Breast epithelium (tissue), 4 donors: Measurements from ENCODE around the gene FHIT. TPM values are rescaled to one million over a fixed set of nuclear protein-coding genes. Genes with fewer than 3 reads are reported as not detected.

Experiments
- DNase-seq, 2 donors: peaks; one replicate each; pipeline ENCODE4 v3.0.0-alpha.2; 2019; ENCODE audit warnings: low spot score in 2 of 2
- H3K27ac ChIP-seq, 2 donors: fragments of 200-600 bp; sonication (generic) in 1 of 2; one replicate each; pipeline ENCODE4 v1.5.1; 2016 to 2019; ENCODE audit warnings: mild to moderate bottlenecking in 1 of 2
- H3K27me3 ChIP-seq, 2 donors: fragments of 200-600 bp; sonication (generic) in 1 of 2; one replicate each; pipeline versions ENCODE4 v1.5.1 to v1.6.0; 2017 to 2019; ENCODE audit warnings: control low read depth in 1 of 2, mild to moderate bottlenecking in 1 of 2
- H3K36me3 ChIP-seq: fragments of 200-600 bp; one replicate; pipeline ENCODE4 v1.5.1; 2019
- H3K4me1 ChIP-seq, 2 donors: fragments of 200-600 bp; sonication (generic); one replicate each; pipeline ENCODE4 v1.5.1; 2016 to 2019; ENCODE audit warnings: control low read depth in 1 of 2
- H3K4me3 ChIP-seq, 3 donors: fragments of 200-600 bp; sonication (generic); 1 replicate in 2 of 3; 2 replicates in 1 of 3; pipeline ENCODE4 v1.5.1; 2016 to 2019; ENCODE audit warnings: mild to moderate bottlenecking in 3 of 3, moderate library complexity in 2 of 3
- H3K9me3 ChIP-seq, 2 donors: fragments of 200-600 bp; sonication (generic) in 1 of 2; one replicate each; pipeline ENCODE4 v1.5.1; 2016 to 2019; ENCODE audit warnings: control low read depth in 1 of 2
- POLR2A ChIP-seq: fragments of 450-650 bp; IDR thresholded peaks from one replicate; pipeline ENCODE4 v1.6.1; 2016; ENCODE audit warnings: antibody characterized with exemption, mild to moderate bottlenecking, moderate library complexity
- POLR2AphosphoS5 ChIP-seq, 3 donors: sonication (generic); formaldehyde crosslinking; IDR thresholded peaks; one replicate each; pipeline ENCODE4 v1.6.1; 2017; ENCODE audit warnings: antibody characterized with exemption in 3 of 3
- intact Hi-C: fragments of 100-400 bp; cut with DNase I; formaldehyde crosslinking; loops from one replicate; pipeline ENCODE4 v1.15.1; 2023; ENCODE audit warnings: low total_unique reads
- total RNA-seq, 3 donors: library from RNA; depleted of rRNA; stranded (reverse); fragments of >200 nt; gene quantifications; one replicate each; pipeline ENCODE4 v1.1.0, GENCODE V29; 2016
- TF ChIP-seq, protein P1 (sequence below), 3 donors: fragments of 450-650 bp; IDR thresholded peaks; one replicate each; pipeline ENCODE4 v1.5.1; 2016 to 2017; ENCODE audit warnings: antibody characterized with exemption in 3 of 3, mild to moderate bottlenecking in 3 of 3, moderate library complexity in 3 of 3

The FHIT gene
- total RNA-seq, 3 donors from 2014 or later: 9.0 to 19.2 (median 17.7) TPM

DNA sequence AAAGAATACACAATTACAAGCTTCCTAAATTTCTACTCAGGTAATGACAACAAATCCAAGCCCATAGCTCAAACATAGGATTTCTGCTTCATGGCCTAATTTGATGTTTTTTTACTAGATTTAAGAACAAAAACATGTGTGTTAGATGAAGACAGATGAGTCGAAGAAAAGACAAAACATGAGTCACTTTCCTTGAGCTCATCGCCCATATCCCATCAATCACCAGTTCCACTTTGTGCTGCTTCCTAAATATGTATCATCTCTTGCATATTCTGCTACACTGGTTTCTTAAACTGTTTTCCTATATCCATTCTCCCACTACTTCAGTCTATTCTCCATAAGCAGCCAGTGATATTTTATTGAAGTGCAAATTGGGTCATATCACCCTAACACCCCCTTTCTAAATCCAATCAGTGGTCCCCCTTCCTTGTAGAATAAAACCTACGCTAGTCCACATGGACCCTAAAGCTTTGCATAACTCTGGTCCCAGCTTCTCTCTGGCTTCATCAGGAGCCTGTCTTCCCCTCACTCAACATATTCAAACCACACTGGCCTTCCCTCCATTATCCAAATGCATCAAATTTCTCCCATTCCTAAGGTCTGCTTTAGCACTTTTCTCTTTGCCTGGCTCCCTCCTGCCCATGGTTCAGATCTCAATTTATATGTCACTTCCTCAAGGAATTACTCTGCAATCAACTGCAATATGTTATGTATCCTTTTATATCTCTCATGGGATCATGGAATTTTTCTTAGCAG lies 1033.9 kb downstream of the FHIT start:
- no peak overlapping the region for H3K4me3 ChIP-seq
- no peaks in the 10 kb centered on the region for H3K9me3 ChIP-seq
- H3K4me1 ChIP-seq: no peaks in the 10 kb centered on the region
- H3K27ac ChIP-seq: no peak overlapping the region
- TF ChIP-seq, protein P1, sequence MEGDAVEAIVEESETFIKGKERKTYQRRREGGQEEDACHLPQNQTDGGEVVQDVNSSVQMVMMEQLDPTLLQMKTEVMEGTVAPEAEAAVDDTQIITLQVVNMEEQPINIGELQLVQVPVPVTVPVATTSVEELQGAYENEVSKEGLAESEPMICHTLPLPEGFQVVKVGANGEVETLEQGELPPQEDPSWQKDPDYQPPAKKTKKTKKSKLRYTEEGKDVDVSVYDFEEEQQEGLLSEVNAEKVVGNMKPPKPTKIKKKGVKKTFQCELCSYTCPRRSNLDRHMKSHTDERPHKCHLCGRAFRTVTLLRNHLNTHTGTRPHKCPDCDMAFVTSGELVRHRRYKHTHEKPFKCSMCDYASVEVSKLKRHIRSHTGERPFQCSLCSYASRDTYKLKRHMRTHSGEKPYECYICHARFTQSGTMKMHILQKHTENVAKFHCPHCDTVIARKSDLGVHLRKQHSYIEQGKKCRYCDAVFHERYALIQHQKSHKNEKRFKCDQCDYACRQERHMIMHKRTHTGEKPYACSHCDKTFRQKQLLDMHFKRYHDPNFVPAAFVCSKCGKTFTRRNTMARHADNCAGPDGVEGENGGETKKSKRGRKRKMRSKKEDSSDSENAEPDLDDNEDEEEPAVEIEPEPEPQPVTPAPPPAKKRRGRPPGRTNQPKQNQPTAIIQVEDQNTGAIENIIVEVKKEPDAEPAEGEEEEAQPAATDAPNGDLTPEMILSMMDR (IDR thresholded peaks at IDR 0.05): no peak
- TF ChIP-seq POLR2AphosphoS5 (IDR thresholded peaks at IDR 0.05) (no peak), POLR2A (no peak)
- H3K36me3 ChIP-seq: no peaks in the 10 kb centered on the region
- intact Hi-C loops: no loop called here
- DNase-seq: no peak
- no peaks in the 10 kb centered on the region for H3K27me3 ChIP-seq

- Histone ChIP-seq H3K27me3 (no peaks in the 10 kb centered on the region), H3K27ac (no peak overlapping the region), H3K9me3 (no peaks in the 10 kb centered on the region), H3K4me3 (no peak overlapping the region), H3K36me3 (no peaks in the 10 kb centered on the region), H3K4me1 (no peaks in the 10 kb centered on the region)
- no peak for DNase-seq
- TF ChIP-seq, protein P1 (IDR thresholded peaks at IDR 0.05): no peak
- TF ChIP-seq POLR2AphosphoS5 (IDR thresholded peaks at IDR 0.05) (no peak), POLR2A (no peak)
- intact Hi-C loops: no loop called here
These were observed 1034.7 kb downstream of the FHIT start for GRCh38 chr3:60216462-60217075.

- TF ChIP-seq, protein P1 (IDR thresholded peaks at IDR 0.05): no peak
- TF ChIP-seq POLR2AphosphoS5 (IDR thresholded peaks at IDR 0.05) (no peak), POLR2A (no peak)
- Histone ChIP-seq H3K27me3 (no peaks in the 10 kb centered on the region), H3K36me3 (no peaks in the 10 kb centered on the region), H3K4me1 (no peaks in the 10 kb centered on the region), H3K4me3 (no peak overlapping the region), H3K9me3 (no peaks in the 10 kb centered on the region), H3K27ac (no peak overlapping the region)
- no peak for DNase-seq
- intact Hi-C loops: no loop called here
These were observed 1035.3 kb downstream of the FHIT start for GRCh38 chr3:60215946-60216345.

GRCh38 chr3:60207905-60208304 lies 1043.3 kb downstream of the FHIT start:
- no peaks in the 10 kb centered on the region for H3K9me3 ChIP-seq
- H3K4me3 ChIP-seq: no peak overlapping the region
- DNase-seq: no peak
- TF ChIP-seq POLR2AphosphoS5 (IDR thresholded peaks at IDR 0.05): no peak
- TF ChIP-seq POLR2A: no peak
- TF ChIP-seq, protein P1 (IDR thresholded peaks at IDR 0.05): no peak
- no peaks in the 10 kb centered on the region for H3K27me3 ChIP-seq
- H3K4me1 ChIP-seq: no peaks in the 10 kb centered on the region
- no peak overlapping the region for H3K27ac ChIP-seq
- intact Hi-C loops: no loop called here
- no peaks in the 10 kb centered on the region for H3K36me3 ChIP-seq

- no peak overlapping the region for H3K4me3 ChIP-seq
- H3K4me1 ChIP-seq: no peaks in the 10 kb centered on the region
- no peak overlapping the region for H3K27ac ChIP-seq
- no peaks in the 10 kb centered on the region for H3K9me3 ChIP-seq
- no peaks in the 10 kb centered on the region for H3K36me3 ChIP-seq
- TF ChIP-seq POLR2AphosphoS5 (IDR thresholded peaks at IDR 0.05) (no peak), POLR2A (no peak)
- TF ChIP-seq, protein P1 (IDR thresholded peaks at IDR 0.05): no peak
- DNase-seq: no peak
- intact Hi-C loops: no loop called here
- H3K27me3 ChIP-seq: no peaks in the 10 kb centered on the region
These were observed 1045.0 kb downstream of the FHIT start for GRCh38 chr3:60206206-60206605.
